ENCODE data around the gene TNPO1. TPM values are rescaled to one million over a fixed set of nuclear protein-coding genes. Genes with fewer than 3 reads are reported as not detected.
"Not testable (repeated sequence)": the region's sequence is repeated elsewhere in the genome, so short reads cannot be mapped to it uniquely, and the experiment has no call there.

TNPO1 gene
- total RNA-seq = 139 TPM

DNA sequence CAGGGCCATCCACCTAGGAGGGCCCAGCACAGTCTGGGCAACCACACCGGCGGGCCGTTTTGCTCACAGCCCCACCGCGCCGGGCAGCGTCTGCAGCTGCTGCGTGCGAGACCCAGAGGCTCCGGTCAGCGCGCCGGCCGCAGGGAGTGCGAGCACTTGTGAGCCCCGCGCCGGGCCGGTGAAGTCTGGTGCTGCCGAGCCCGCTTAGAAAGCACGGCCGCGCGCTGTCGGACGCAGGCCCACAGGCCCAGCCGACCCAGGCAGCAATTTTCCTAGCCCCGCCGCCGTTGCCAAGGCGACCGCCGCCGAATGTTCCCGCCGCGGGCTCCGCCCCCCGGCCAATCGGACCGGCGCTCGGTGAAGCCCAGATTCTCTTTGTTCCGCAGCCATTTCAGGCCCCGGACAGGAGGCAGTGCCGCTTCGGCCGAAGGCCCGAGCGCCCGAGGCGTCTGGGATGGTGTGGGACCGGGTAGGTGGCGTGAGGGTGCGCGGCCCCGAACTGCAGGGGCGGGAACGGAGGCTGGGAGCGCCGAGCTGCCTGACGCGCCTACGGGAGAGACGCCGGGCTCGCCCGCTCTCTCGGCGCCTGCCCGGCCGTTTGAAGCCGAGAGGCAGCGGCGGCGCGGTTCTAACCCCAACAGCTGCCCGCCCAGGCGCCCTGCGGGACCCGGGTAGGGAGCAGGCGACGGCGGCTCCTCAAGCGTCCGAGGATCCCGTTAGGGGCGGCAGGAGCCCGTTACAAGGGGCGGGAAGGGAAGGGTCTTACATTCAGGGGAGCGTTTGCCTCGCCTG, at the start of gene TNPO1:
Gene TNPO1 (plus strand): TSS at position 378 of the 792 bp plus-strand sequence. CDS start 77 bp downstream, at position 455.
- peak within 1 kb of the TSS; percentile 83 for H3K4me3 ChIP-seq (ENCODE audit: low read length)
- peaks cover 12% of the 10 kb centered on the region for H3K27me3 ChIP-seq (ENCODE audit: insufficient read depth, low read length)
- H3K9me3 ChIP-seq (ENCODE audit: low read depth, low read length) = no peaks in the 10 kb centered on the region
- peaks cover 31% of the 10 kb centered on the region for H3K4me1 ChIP-seq (ENCODE audit: insufficient read depth, low read length)

DNA sequence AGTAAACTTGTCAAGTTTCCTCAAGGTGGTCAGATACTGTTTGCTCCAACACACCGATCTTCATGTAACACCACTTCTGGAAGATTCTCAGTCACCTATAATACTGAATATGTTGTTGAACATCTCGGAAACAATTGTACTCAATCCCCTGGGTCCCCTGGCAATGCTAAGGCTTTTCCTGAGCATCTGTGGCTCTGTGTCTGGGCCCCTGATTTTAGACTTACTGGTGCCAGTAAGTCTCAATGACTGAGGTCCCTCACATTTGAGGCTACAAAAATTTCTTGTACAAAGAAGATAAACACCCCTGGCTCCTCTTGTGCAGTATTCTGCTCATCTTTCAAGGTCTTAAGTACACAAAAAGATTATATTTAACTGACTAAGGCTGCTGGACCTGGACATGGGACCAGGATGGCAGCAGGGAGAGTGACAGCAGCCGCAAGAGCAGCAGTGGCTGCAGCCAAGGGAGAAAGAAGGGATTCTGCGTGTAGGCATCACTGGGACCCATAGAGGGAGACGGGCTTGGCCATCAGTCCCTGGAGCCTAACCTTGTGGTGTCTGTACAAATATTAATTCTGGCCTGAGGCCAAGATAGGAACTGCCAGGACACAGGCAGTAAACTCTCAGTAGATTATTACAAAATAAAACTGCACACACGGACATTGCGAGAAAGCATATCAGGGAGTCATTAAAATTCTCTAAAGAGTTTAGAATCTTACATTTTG, 49.0 kb upstream of the TNPO1 start:
- Histone ChIP-seq H3K9me3 (ENCODE audit: low read depth, low read length) (no peaks in the 10 kb centered on the region), H3K27me3 (ENCODE audit: insufficient read depth, low read length) (peaks cover 4% of the 10 kb centered on the region), H3K4me1 (ENCODE audit: insufficient read depth, low read length) (no peaks in the 10 kb centered on the region), H3K4me3 (ENCODE audit: low read length) (no peak overlapping the region)

DNA sequence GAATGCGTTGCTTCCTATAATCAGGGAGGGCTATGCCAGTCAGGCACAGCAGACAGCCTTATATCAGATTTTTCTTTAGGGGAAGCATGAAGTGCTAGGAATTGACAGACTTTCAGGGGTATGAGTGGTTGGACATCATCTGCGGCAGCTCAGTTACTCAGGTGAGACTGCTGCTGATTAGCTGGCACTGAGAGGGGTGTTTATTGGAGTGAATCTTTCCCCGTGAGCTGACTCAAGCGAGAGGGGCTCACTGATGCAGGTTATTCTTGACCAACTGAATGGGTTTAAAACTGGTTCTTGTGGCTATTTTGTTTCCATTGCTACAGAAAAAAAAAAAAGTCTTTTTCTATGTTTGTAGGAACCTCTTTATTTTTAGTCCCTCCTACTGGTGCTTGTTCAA, 46.2 kb upstream of the TNPO1 start:
- peaks cover 4% of the 10 kb centered on the region for H3K27me3 ChIP-seq (ENCODE audit: insufficient read depth, low read length)
- H3K4me1 ChIP-seq (ENCODE audit: insufficient read depth, low read length) = no peaks in the 10 kb centered on the region
- H3K9me3 ChIP-seq (ENCODE audit: low read depth, low read length) = no peaks in the 10 kb centered on the region
- no peak overlapping the region for H3K4me3 ChIP-seq (ENCODE audit: low read length)

DNA sequence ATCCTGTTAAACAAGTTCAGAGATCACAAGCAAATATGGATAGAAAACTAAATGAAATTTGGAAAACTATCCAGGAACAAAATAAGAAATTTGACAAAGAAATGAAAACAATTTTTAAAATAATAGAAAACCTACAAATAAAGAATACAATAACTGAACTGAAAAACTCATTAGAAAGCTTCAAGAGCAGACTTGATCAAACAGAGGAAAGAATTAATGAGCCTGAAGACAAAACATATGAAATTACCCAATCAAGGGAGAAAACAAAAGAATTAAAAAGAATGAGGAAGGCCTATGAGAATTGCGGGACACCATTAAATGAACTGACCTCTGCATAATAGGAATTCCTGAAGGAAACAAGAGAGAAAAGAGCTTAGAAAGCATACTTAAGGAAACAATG, 39.8 kb upstream of the TNPO1 start:
- H3K9me3 ChIP-seq (ENCODE audit: low read depth, low read length) = peaks cover 43% of the 10 kb centered on the region
- no peak overlapping the region for H3K4me3 ChIP-seq (ENCODE audit: low read length)
- peaks cover 21% of the 10 kb centered on the region for H3K27me3 ChIP-seq (ENCODE audit: insufficient read depth, low read length)
- no peaks in the 10 kb centered on the region for H3K4me1 ChIP-seq (ENCODE audit: insufficient read depth, low read length)

DNA sequence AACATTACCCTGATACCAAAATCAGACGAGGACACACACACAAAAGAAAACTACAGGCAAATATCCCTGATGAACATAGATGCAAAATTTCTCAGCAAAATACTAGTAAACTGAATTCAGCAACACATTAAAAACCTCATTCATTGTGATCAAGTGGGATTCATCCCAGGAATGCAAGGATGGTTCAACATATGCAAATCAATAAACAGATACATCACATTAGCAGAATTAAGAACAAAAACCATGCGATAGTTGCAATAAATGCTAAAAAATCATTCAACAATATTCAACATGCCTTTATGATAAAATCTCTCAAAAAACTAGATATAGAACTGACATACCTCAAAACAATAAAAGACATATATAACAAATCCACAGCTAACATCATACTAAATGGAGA, 36.9 kb upstream of the TNPO1 start:
- Histone ChIP-seq H3K4me3 (ENCODE audit: low read length) (no peak overlapping the region), H3K9me3 (ENCODE audit: low read depth, low read length) (peaks cover 43% of the 10 kb centered on the region), H3K27me3 (ENCODE audit: insufficient read depth, low read length) (peaks cover 21% of the 10 kb centered on the region), H3K4me1 (ENCODE audit: insufficient read depth, low read length) (no peaks in the 10 kb centered on the region)

DNA sequence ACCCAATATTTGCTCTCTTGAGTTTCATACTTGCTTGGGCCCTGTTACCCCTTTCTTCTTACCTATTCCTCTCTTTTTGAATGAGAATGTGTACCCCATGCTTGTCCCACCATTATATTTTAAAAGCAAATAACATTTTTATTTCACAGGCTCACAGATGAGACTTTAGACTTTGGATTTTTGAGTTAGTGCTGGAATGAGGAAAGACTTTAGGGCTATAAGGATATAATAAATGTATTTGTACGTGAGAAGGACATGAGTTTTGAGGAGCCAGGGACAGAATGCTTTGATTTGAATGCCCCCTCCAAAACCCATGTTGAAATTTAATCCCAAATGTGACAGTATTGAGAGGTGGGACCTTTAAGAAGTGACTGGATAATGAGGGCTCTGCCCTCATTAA, 33.1 kb upstream of the TNPO1 start:
- Histone ChIP-seq H3K4me1 (ENCODE audit: insufficient read depth, low read length) (no peaks in the 10 kb centered on the region), H3K4me3 (ENCODE audit: low read length) (no peak overlapping the region), H3K27me3 (ENCODE audit: insufficient read depth, low read length) (peaks cover 12% of the 10 kb centered on the region), H3K9me3 (ENCODE audit: low read depth, low read length) (peaks cover 18% of the 10 kb centered on the region)

DNA sequence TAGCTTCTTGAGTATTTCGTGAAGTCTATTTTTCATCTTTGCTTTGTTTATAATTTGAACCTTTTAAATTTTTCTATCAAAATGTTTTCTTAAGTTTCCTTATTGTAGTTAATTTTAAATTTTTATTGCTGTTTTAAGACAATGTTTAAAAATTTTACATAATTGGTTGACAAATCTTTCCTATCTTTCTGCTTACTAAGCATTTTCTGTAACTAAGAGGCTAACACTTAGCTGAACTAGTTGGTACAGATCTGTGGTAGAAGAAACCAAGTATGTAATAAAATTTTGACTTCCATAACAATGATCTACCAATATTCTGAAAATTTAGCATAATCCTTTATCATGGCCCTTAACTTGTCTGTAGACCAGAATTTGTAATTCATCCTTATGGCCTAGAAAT, 32.3 kb upstream of the TNPO1 start:
- H3K4me1 ChIP-seq (ENCODE audit: insufficient read depth, low read length) = no peaks in the 10 kb centered on the region
- H3K27me3 ChIP-seq (ENCODE audit: insufficient read depth, low read length) = peaks cover 8% of the 10 kb centered on the region
- peaks cover 14% of the 10 kb centered on the region for H3K9me3 ChIP-seq (ENCODE audit: low read depth, low read length)
- no peak overlapping the region for H3K4me3 ChIP-seq (ENCODE audit: low read length)

DNA sequence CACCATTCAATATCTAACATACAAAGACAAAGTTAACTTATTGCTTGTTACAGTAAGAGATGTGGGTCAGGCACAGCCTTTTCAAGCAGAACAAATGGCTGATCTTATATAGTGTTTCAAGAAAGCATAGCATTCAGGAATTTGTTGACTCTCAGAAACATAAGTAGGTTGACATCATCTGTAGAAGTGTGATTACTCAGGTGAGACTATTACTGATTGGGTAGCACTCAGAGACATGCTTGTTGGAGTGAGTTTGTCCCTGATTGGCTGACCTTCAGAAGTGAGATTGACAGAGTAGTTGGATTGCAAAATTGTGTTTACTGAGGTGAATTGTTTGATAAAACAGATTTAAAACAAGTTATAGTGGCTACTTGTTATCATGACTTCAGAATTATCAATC, 30.7 kb upstream of the TNPO1 start:
- Histone ChIP-seq H3K9me3 (ENCODE audit: low read depth, low read length) (no peaks in the 10 kb centered on the region), H3K27me3 (ENCODE audit: insufficient read depth, low read length) (peaks cover 5% of the 10 kb centered on the region), H3K4me3 (ENCODE audit: low read length) (no peak overlapping the region)

DNA sequence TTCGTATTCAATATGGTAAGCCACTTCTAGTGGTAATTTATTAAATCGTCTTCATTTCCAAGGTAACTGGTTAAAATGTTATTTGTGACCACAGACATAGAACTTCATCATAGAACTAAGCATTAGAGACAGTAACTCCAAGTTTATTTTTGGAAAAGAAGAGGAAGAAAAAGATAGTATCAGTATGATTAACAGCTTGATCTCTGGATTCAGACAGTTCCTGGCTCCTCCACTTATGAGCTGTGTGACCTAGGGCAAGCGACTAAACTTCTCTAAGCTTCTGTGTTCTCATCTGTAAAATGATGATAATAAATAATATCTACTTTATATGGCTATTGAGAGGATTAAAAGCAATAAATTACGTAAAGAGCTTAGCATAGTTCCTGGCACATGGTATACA, 29.8 kb upstream of the TNPO1 start:
- H3K4me1 ChIP-seq (ENCODE audit: insufficient read depth, low read length) = no peaks in the 10 kb centered on the region
- no peaks in the 10 kb centered on the region for H3K9me3 ChIP-seq (ENCODE audit: low read depth, low read length)
- peaks cover 5% of the 10 kb centered on the region for H3K27me3 ChIP-seq (ENCODE audit: insufficient read depth, low read length)
- H3K4me3 ChIP-seq (ENCODE audit: low read length) = no peak overlapping the region

More for the DNA sequence above, 30.7 kb upstream of the TNPO1 start:
- no peaks in the 10 kb centered on the region for H3K4me1 ChIP-seq (ENCODE audit: insufficient read depth, low read length)

DNA sequence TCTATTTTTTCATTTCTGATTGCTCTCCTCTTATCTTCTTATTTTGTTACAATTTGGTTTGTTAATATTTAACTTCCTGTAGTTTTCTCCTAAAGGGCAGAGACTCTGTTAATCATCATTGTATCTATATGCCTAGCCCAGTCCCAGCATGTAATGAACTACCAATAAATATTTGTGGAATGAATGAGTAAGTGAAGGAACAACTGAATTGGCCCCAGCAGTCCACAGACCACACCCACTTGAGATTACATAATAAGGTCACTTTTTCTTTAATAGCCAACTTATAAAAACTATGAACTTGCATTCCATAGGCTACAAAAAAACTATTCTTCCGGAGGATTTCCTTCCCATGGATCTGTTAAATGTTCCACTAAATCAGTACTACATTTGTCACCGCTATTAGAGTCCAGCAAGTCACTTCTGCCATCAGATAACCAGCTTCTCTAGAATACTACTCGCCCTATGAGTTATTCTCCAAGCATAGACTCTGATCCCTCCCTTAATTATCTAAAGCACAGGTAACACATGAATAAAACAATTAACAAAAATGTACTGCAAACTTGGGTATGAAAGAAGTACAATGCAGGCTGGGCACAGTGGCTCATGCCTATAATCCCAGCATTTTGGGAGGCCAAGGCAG, 27.5 kb upstream of the TNPO1 start:
- no peak overlapping the region for H3K4me3 ChIP-seq (ENCODE audit: low read length)
- H3K27me3 ChIP-seq (ENCODE audit: insufficient read depth, low read length) = peaks cover 5% of the 10 kb centered on the region
- H3K4me1 ChIP-seq (ENCODE audit: insufficient read depth, low read length) = no peaks in the 10 kb centered on the region
- H3K9me3 ChIP-seq (ENCODE audit: low read depth, low read length) = no peaks in the 10 kb centered on the region

DNA sequence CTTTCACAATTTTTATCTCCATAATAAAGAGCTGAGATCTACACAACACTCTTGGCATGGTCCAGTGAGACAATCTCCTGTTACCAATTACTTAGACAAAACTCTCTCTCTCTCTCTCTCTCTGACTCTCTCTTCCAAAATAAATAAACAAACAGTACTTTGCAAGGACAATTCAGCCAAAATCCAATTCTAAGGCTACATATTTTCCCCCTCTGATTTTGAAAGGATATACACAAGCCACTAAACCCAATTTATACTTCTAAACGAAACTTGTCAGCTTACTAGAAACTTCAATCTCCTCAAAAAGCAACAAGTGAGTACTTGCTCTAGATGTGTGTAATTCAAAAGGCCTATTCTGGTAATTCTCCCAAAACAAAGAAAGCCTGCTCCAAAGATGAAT, 26.3 kb upstream of the TNPO1 start:
- no peaks in the 10 kb centered on the region for H3K4me1 ChIP-seq (ENCODE audit: insufficient read depth, low read length)
- H3K9me3 ChIP-seq (ENCODE audit: low read depth, low read length) = no peaks in the 10 kb centered on the region
- no peak overlapping the region for H3K4me3 ChIP-seq (ENCODE audit: low read length)
- peaks cover 5% of the 10 kb centered on the region for H3K27me3 ChIP-seq (ENCODE audit: insufficient read depth, low read length)

DNA sequence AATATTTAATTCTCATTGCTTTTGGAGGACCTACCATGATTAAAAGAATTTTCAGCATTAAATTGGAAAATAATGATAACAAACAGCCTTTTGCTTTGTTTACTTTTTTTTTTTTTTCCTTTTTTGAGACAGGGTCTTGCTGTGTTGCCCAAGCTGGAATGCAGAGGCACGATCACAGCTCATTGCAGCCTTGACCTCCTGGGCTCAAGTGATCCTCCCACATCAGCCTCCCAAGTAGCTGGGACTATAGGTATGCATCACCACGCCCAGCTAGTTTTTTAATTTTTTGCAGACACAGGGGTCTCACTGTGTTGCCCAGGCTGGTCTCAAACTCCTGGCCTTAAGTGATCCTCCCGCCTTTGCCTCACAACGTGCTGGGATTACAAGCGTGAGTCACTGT, 23.8 kb upstream of the TNPO1 start:
- H3K9me3 ChIP-seq (ENCODE audit: low read depth, low read length); H3K4me3 ChIP-seq (ENCODE audit: low read length); H3K27me3 ChIP-seq (ENCODE audit: insufficient read depth, low read length); H3K4me1 ChIP-seq (ENCODE audit: insufficient read depth, low read length): not testable (repeated sequence)

DNA sequence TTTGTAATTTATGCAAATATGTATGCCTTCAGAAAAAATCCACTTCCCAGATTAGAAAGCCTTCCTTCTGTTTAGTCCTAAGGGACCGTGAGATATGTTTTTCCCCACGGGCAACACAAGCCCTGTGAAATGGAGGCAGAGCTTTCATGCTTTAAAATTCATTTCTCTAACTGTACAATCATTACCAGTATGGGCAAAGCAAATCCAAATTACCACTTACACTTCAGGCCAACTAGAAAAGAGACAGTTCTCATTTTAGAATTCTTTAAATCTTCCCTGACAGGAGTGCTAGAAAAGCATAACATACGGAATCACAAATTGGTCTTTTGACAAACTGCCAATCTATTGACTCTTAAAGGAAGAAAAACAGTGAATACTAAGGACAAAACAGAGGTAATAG, 20.5 kb upstream of the TNPO1 start:
- no peaks in the 10 kb centered on the region for H3K4me1 ChIP-seq (ENCODE audit: insufficient read depth, low read length)
- H3K4me3 ChIP-seq (ENCODE audit: low read length) = no peak overlapping the region
- H3K27me3 ChIP-seq (ENCODE audit: insufficient read depth, low read length) = no peaks in the 10 kb centered on the region
- no peaks in the 10 kb centered on the region for H3K9me3 ChIP-seq (ENCODE audit: low read depth, low read length)

DNA sequence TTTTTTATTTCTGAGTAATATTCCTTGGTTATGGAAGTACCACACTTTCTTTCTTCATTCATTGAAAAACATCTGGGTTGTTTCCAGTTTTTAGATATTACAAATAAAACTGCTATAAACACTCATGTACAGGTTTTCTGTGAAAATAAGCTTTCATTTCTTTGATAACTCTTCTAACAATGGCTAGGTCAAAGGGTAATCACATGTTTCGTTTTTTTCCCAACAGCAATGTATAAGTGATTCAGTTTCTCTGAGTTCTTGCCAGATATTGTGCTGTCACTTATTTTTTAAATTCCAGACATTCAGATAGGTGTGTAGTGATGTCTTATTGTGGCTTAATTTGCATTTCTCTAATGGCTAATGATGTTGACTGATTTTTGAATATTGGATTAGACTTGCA, 16.7 kb upstream of the TNPO1 start:
- no peaks in the 10 kb centered on the region for H3K27me3 ChIP-seq (ENCODE audit: insufficient read depth, low read length)
- H3K9me3 ChIP-seq (ENCODE audit: low read depth, low read length) = no peaks in the 10 kb centered on the region
- H3K4me3 ChIP-seq (ENCODE audit: low read length) = no peak overlapping the region
- no peaks in the 10 kb centered on the region for H3K4me1 ChIP-seq (ENCODE audit: insufficient read depth, low read length)

DNA sequence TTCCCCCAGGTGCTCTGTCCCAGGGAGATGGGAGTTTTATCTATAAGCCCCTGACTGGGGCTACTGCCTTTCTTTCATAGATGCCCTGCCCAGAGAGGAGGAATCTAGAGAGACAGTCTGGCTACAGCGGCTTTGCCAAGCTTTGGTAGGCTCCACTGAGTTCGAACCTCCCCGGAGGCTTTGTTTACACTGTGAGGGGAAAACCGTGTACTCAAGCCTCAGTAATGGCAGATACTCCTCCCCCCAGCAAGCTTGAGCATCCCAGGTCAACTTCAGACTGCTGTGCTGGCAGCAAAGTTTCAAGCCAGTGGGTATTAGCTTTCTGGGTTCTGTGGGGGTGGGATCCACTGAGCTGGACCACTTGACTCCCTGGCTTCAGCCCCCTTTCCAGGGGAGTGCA, 7.8 kb upstream of the TNPO1 start:
- H3K27me3 ChIP-seq (ENCODE audit: insufficient read depth, low read length) = peaks cover 16% of the 10 kb centered on the region
- not testable (repeated sequence) for H3K4me1 ChIP-seq (ENCODE audit: insufficient read depth, low read length); H3K4me3 ChIP-seq (ENCODE audit: low read length); H3K9me3 ChIP-seq (ENCODE audit: low read depth, low read length)
